Measurements from ENCODE around the gene DNTTIP2. TPM values are rescaled to one million over a fixed set of nuclear protein-coding genes. Genes with fewer than 3 reads are reported as not detected.

DNTTIP2 gene
- total RNA-seq, 1 donor from 2014 or later: 55.3 TPM

- H3K27ac ChIP-seq (ENCODE audit: low read depth, low read length): peak overlapping the region; percentile 99
- H3K9ac ChIP-seq (ENCODE audit: low read length): peak overlapping the region; percentile 93
- peak; percentile 39 for FAIRE-seq
- H3K27me3 Mint-ChIP-seq (ENCODE audit: low read depth, unreplicated experiment): no peaks in the 10 kb centered on the region
- no peaks in the 10 kb centered on the region for H3K79me2 ChIP-seq (ENCODE audit: insufficient read depth, low read length)
- peaks cover 4% of the 10 kb centered on the region for H3K9me3 Mint-ChIP-seq (ENCODE audit: unreplicated experiment)
- no peaks in the 10 kb centered on the region for H4K20me1 ChIP-seq (ENCODE audit: insufficient read depth, low read length)
- DNase-seq (ENCODE audit: low read depth): peak; percentile 98
- peak overlapping the region; percentile 100 for H3K27ac Mint-ChIP-seq (ENCODE audit: unreplicated experiment)
- peaks cover 2% of the 10 kb centered on the region for H3K36me3 Mint-ChIP-seq (ENCODE audit: low read depth, unreplicated experiment)
- H3K4me3 Mint-ChIP-seq (ENCODE audit: unreplicated experiment): peak overlapping the region; percentile 82
- H2AFZ ChIP-seq (ENCODE audit: low read depth, low read length): peak overlapping the region; percentile 95
- no peaks in the 10 kb centered on the region for H3K27me3 ChIP-seq (ENCODE audit: insufficient read depth, low read length)
- H3K4me3 ChIP-seq (ENCODE audit: insufficient read depth, low read depth, low read length): peak overlapping the region; percentile 71
- H3K36me3 ChIP-seq (ENCODE audit: insufficient read depth, low read length): no peaks in the 10 kb centered on the region
- no peaks in the 10 kb centered on the region for H3K9me3 ChIP-seq (ENCODE audit: insufficient read depth, low read depth, low read length)
- peak overlapping the region; percentile 93 for H3K4me2 ChIP-seq (ENCODE audit: low read length)
- peaks cover 25% of the 10 kb centered on the region for H3K4me1 ChIP-seq (ENCODE audit: insufficient read depth, low read length)
- H3K4me1 Mint-ChIP-seq (ENCODE audit: low read depth, unreplicated experiment): peaks cover 21% of the 10 kb centered on the region
- no peak for TF ChIP-seq CTCF (IDR thresholded peaks at IDR 0.05; ENCODE audit: insufficient read depth, low read depth, low read length)
- TF ChIP-seq EZH2 (IDR thresholded peaks at IDR 0.05; ENCODE audit: insufficient read depth, low read length): no peak
Measured at GRCh38 chr1:93845538-93846205, 33.3 kb downstream of the DNTTIP2 start.

DNA sequence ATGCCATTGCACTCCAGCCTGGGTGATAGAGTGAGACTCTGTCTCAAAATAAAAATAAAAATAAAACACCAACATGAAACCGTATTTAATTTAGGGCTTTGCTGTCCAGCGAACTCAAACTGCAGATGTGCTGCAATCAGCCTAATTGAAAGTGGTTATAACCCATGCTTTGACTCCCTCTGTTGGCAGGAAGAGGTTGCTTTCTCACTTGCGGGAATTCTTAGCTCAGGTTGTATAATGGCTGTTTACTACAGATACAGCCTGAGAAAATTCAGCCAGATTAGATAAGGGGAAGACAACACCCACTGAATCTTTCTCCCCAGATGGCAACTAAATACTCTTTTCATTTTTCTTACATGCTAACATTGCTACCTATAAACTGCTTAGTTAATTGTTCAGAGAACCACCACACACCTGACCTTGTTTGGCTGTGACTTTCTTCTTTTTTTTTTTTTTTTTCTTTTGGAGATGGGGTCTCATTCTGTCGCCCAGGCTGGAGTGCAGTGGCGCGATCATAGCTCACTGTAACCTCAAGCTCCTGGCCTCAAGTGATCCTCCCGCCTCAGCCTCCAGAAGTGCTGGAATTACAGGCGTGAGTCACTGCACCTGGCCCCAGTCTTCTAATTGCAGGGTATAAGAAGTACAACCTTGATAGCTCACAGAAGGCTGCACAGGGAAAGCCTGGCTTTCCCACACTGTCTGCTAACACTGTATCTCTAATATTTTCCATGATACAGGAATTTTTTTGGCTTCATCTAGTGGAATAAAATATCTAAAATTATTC is 34.6 kb downstream of the DNTTIP2 start:
- Mint-ChIP-seq H3K36me3 (ENCODE audit: low read depth, unreplicated experiment) (peaks cover 2% of the 10 kb centered on the region), H3K9me3 (ENCODE audit: unreplicated experiment) (peaks cover 4% of the 10 kb centered on the region), H3K27me3 (ENCODE audit: low read depth, unreplicated experiment) (no peaks in the 10 kb centered on the region), H3K4me3 (ENCODE audit: unreplicated experiment) (no peak overlapping the region), H3K4me1 (ENCODE audit: low read depth, unreplicated experiment) (peaks cover 26% of the 10 kb centered on the region), H3K27ac (ENCODE audit: unreplicated experiment) (peak overlapping the region; percentile 90)
- H3K9me3 ChIP-seq (ENCODE audit: insufficient read depth, low read depth, low read length): no peaks in the 10 kb centered on the region
- no peak overlapping the region for H3K4me3 ChIP-seq (ENCODE audit: insufficient read depth, low read depth, low read length)
- H4K20me1 ChIP-seq (ENCODE audit: insufficient read depth, low read length): no peaks in the 10 kb centered on the region
- peak overlapping the region; percentile 99 for H3K27ac ChIP-seq (ENCODE audit: low read depth, low read length)
- peak overlapping the region; percentile 69 for H3K9ac ChIP-seq (ENCODE audit: low read length)
- H3K4me1 ChIP-seq (ENCODE audit: insufficient read depth, low read length): peaks cover 25% of the 10 kb centered on the region
- no peak overlapping the region for H2AFZ ChIP-seq (ENCODE audit: low read depth, low read length)
- H3K27me3 ChIP-seq (ENCODE audit: insufficient read depth, low read length): no peaks in the 10 kb centered on the region
- no peaks in the 10 kb centered on the region for H3K79me2 ChIP-seq (ENCODE audit: insufficient read depth, low read length)
- DNase-seq (ENCODE audit: low read depth) (peak; percentile 74), FAIRE-seq (peak; percentile 68)
- no peaks in the 10 kb centered on the region for H3K36me3 ChIP-seq (ENCODE audit: insufficient read depth, low read length)
- TF ChIP-seq EZH2 (IDR thresholded peaks at IDR 0.05; ENCODE audit: insufficient read depth, low read length) (no peak), CTCF (IDR thresholded peaks at IDR 0.05; ENCODE audit: insufficient read depth, low read depth, low read length) (peak; percentile 95)
- no peak overlapping the region for H3K4me2 ChIP-seq (ENCODE audit: low read length)
